Measurements from ENCODE around the gene RNFT2. TPM values are rescaled to one million over a fixed set of nuclear protein-coding genes. Genes with fewer than 3 reads are reported as not detected.

RNFT2 gene
- total RNA-seq, 1 donor from 2014 or later = 55.8 TPM

DNA sequence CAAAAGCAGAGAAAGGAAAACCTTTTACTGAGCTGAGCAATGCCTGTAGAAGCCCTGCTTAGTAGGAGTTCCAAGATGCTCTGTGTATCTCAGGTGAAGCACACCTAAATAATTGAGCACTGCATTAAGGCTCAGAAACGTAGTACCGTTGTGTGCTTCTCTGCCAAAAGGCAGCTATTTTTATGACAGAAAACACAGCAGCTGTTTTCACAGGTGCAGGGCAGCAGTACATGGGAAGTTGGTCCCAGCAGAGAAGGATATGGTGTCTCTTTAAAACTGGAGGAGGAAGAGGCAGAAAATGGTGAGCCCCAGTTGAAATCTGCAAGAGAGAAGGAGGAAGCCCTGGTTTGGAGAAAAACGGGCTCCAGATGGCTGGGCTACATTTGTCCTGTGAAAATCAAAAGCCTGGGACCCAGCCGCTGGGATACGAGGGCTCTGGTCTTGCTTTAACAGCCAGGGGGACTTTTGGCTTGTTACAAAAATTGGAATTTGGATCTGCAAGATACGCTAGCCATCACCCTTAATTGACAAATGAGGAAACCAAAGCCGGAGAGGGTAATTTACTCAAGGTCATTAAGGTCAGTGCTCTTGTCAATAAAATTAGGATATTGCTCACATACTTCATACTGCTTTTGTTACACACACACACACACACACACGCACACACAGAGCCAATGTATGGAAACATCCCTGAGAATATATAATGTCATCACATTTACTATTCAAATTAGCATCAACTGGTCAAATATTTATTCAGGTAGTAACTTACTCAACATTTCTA lies 27.6 kb upstream of the RNFT2 start:
- peak overlapping the region; percentile 47 for H3K4me3 Mint-ChIP-seq (ENCODE audit: unreplicated experiment)
- H3K27me3 Mint-ChIP-seq (ENCODE audit: unreplicated experiment) = peaks cover 6% of the 10 kb centered on the region
- peaks cover 44% of the 10 kb centered on the region for H3K4me1 Mint-ChIP-seq (ENCODE audit: low read depth, unreplicated experiment)
- H3K27ac Mint-ChIP-seq (ENCODE audit: unreplicated experiment) = no peak overlapping the region
- no peak for DNase-seq
- no peaks in the 10 kb centered on the region for H3K36me3 Mint-ChIP-seq (ENCODE audit: unreplicated experiment)
- TF ChIP-seq, protein P1, sequence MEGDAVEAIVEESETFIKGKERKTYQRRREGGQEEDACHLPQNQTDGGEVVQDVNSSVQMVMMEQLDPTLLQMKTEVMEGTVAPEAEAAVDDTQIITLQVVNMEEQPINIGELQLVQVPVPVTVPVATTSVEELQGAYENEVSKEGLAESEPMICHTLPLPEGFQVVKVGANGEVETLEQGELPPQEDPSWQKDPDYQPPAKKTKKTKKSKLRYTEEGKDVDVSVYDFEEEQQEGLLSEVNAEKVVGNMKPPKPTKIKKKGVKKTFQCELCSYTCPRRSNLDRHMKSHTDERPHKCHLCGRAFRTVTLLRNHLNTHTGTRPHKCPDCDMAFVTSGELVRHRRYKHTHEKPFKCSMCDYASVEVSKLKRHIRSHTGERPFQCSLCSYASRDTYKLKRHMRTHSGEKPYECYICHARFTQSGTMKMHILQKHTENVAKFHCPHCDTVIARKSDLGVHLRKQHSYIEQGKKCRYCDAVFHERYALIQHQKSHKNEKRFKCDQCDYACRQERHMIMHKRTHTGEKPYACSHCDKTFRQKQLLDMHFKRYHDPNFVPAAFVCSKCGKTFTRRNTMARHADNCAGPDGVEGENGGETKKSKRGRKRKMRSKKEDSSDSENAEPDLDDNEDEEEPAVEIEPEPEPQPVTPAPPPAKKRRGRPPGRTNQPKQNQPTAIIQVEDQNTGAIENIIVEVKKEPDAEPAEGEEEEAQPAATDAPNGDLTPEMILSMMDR (IDR thresholded peaks at IDR 0.05; ENCODE audit: partially characterized antibody, unreplicated experiment) = no peak
- peaks cover 3% of the 10 kb centered on the region for H3K9me3 Mint-ChIP-seq (ENCODE audit: unreplicated experiment)

DNA sequence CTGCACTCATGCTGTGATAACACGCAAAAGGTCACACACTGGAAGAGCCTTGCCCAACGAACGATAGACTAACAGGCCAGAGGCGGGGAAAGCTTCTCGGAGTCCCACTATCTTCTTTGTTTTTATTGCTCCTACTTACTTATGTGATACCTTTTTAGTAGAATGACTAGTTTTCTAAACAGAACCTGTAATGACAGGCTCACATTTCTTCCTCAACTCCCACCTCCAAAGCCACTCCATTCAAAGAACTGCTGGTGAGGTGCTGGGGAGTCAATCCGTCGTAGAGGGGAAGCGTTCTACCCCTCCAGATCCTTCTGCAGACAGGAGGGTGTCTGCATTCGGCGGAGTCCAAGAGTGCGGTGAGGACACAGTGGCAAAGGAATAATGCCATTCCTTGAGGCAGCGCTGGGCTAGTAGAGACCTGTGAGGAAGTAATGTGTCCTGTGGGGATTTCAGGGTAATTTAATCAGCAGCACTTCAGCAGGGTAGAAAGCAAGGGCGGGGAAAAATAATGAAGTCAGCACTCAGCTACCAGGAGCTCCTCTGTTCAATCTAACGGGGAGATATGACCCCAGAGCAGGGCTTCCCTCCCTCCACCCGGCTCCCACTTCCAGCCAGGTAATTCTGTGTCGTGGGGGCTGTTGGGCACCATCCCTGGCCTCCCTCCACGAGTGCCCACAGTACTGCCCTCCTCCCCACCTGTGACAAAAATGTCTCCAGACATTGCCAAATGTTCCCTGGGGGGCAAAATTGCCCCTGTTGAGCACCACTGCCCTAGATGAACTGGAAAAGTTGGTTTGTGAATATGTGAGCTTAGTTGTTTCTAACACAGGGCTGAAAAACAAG lies 25.4 kb upstream of the RNFT2 start:
- H3K36me3 Mint-ChIP-seq (ENCODE audit: unreplicated experiment) = no peaks in the 10 kb centered on the region
- H3K4me1 Mint-ChIP-seq (ENCODE audit: low read depth, unreplicated experiment) = peaks cover 44% of the 10 kb centered on the region
- TF ChIP-seq, protein P1 (IDR thresholded peaks at IDR 0.05; ENCODE audit: partially characterized antibody, unreplicated experiment) = no peak
- peaks cover 6% of the 10 kb centered on the region for H3K27me3 Mint-ChIP-seq (ENCODE audit: unreplicated experiment)
- peak overlapping the region; percentile 22 for H3K4me3 Mint-ChIP-seq (ENCODE audit: unreplicated experiment)
- no peak for DNase-seq
- no peak overlapping the region for H3K27ac Mint-ChIP-seq (ENCODE audit: unreplicated experiment)
- H3K9me3 Mint-ChIP-seq (ENCODE audit: unreplicated experiment) = peaks cover 3% of the 10 kb centered on the region

DNA sequence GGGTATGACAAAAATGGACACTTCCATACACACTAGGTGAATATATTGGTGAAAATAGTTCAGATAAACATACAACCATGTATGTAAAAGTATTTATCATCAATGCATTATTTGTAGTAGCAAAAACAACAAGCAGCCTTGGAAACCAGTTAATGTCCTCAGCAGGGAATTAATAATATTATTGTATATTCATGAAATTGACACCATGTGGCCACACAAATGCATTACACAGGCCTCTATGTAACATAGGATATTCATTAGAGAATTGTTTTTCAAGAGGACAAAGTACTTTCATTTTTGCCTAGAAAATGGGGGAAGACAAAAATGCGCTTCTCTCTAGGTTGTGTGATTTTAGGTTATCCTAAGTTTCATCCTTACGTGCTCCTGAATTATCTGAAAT lies 24.6 kb upstream of the RNFT2 start:
- Mint-ChIP-seq H3K4me3 (ENCODE audit: unreplicated experiment) (no peak overlapping the region), H3K36me3 (ENCODE audit: unreplicated experiment) (no peaks in the 10 kb centered on the region), H3K4me1 (ENCODE audit: low read depth, unreplicated experiment) (peaks cover 43% of the 10 kb centered on the region), H3K27ac (ENCODE audit: unreplicated experiment) (no peak overlapping the region), H3K9me3 (ENCODE audit: unreplicated experiment) (peaks cover 3% of the 10 kb centered on the region), H3K27me3 (ENCODE audit: unreplicated experiment) (peaks cover 6% of the 10 kb centered on the region)
- DNase-seq = no peak
- TF ChIP-seq, protein P1 (IDR thresholded peaks at IDR 0.05; ENCODE audit: partially characterized antibody, unreplicated experiment) = no peak

DNA sequence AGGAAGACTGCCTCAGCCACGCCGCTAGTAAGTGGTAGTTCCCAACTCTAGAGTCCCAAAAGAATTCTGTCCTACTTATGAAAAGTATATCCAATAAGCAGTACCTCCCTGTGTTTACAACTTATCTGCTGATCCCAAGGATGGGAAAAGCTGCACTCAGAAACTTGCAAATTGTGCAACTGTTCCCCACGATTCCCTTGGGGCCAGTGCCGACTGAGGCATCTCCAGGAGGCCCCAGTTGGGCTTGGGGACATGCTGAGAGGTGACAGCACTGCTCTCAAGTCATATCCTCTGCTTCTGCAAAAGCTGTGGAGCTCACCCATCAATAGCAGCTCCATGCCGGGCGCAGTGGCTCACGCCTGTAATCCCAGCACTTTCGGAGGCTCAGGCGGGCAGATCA lies 23.9 kb upstream of the RNFT2 start:
- Mint-ChIP-seq H3K4me1 (ENCODE audit: low read depth, unreplicated experiment) (peaks cover 38% of the 10 kb centered on the region), H3K27me3 (ENCODE audit: unreplicated experiment) (peaks cover 6% of the 10 kb centered on the region), H3K27ac (ENCODE audit: unreplicated experiment) (no peak overlapping the region), H3K9me3 (ENCODE audit: unreplicated experiment) (peaks cover 3% of the 10 kb centered on the region), H3K36me3 (ENCODE audit: unreplicated experiment) (no peaks in the 10 kb centered on the region), H3K4me3 (ENCODE audit: unreplicated experiment) (no peak overlapping the region)
- DNase-seq = no peak
- TF ChIP-seq, protein P1 (IDR thresholded peaks at IDR 0.05; ENCODE audit: partially characterized antibody, unreplicated experiment) = no peak

Data from glutamatergic neuron (in vitro differentiated cells).